DMS 273 (cell line): Measurements from ENCODE around the gene VIPR2.
"Not testable (repeated sequence)": the region's sequence is repeated elsewhere in the genome, so short reads cannot be mapped to it uniquely, and the experiment has no call there.

Experiments
- DNase-seq: peaks from one replicate; lab custom pipeline; 2025; ENCODE audit not compliant: unreplicated experiment; lab: John Stamatoyannopoulos, UW

VIPR2 gene

DNA sequence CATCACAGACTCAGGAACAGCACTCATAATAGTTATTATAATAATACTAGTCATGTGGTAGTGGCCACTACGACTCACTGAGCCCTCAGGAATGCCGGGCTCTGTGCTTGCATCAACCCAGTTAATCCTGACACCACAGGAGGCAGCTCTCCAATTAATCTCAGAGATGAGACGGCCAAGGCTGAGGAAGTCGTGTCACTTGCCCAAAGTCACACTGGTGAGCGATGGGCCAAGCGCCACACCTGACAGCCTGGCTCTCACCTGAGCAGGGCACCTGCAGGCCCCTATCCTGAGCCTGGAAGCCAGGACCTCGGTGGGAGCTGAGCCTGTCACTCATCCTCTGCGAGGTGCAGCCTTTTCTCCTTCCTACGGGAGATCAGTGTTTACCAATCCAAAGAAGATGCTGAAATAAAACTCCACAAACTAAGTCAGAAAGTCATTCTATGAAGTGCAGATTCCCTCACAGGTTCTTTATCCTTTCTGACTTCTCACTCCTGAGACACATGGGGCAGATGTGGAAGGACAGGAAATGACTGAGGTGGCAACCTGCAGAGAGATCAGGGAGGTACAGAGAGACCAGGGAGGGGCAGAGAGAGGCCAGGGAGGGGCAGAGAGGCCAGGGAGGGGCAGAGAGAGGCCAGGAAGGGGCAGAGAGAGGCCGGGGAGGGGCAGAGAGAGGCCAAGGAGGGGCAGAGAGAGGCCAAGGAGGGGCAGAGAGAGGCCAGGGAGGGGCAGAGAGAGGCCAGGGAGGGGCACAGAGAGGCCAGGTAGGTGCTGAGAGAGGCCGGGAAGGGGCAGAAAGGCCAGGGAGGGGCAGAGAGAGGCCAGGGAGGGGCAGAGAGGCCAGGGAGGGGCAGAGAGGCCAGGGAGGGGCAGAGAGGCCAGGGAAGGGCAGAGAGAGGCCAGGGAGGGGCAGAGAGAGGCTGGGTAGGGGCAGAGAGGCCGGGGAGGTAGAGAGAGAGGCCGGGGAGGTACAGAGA, 38.5 kb downstream of the VIPR2 start:
- DNase-seq = no peak

DNA sequence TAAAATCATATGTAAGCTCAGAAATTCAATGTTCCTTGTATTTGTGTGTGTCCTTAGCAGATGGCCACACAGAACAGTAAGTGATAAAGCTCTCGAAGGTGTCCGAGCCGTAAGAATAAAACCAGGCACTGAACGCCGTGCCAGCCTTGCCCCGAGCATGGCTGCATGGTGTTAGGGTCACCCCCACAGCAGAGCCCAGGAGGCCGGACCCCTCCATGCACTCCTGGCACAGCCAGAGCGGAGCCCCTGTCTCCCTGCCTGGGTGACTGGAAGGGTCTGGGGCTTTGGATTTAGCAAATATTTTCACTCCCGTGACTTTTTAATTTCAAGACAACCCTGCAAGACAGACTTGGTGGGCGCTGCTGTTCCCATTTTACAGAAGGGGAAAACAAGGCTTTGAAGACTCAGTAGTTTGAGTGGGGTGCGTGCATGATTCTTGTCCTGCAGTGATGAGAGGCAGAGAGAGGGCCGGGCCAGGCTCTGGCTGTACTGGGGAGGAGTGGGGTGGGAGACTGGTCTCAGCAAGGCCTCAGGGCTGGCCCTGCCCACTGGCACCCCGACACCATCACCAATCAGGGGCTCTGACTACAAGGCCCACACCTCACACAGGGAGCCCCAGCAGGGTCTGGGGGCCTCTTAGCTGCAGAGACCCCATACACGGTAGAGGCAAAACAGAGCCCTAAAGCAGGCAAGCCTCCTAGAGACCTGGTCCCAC, 39.4 kb downstream of the VIPR2 start:
- no peak for DNase-seq

DNA sequence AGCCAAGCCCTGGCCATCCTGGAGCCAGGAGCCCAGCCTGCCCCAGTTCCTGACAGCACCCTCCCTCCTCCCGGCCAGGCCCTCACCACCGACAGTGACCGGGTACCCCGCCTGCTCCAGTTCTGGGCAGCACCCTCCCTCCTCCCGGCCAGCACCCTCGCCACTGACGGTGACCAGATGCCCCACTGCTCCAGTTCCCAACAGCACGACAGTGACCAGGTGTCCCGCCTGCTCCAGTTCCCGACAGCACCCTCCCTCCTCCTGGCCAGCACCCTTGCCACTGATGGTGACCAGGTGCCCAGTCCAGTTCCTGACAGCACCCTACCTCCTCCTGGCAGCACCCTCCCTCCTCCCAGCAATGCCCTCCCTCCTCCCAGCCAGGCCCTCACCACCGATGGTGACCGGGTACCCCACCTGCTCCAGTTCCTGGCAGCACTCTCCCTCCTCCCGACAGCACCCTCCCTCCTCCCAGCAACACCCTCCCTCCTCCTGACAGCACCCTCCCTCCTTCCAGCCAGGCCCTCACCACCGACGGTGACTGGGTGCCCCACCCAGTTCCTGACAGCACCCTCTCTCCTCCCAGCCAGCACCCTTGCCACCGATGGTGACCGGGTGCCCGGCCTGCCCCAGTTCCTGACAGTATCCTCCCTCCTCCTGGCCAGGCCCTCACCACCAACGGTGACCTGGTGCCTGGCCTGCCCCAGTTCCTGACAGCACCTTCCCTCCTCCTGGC, 40.3 kb downstream of the VIPR2 start:
- DNase-seq = no peak

DNA sequence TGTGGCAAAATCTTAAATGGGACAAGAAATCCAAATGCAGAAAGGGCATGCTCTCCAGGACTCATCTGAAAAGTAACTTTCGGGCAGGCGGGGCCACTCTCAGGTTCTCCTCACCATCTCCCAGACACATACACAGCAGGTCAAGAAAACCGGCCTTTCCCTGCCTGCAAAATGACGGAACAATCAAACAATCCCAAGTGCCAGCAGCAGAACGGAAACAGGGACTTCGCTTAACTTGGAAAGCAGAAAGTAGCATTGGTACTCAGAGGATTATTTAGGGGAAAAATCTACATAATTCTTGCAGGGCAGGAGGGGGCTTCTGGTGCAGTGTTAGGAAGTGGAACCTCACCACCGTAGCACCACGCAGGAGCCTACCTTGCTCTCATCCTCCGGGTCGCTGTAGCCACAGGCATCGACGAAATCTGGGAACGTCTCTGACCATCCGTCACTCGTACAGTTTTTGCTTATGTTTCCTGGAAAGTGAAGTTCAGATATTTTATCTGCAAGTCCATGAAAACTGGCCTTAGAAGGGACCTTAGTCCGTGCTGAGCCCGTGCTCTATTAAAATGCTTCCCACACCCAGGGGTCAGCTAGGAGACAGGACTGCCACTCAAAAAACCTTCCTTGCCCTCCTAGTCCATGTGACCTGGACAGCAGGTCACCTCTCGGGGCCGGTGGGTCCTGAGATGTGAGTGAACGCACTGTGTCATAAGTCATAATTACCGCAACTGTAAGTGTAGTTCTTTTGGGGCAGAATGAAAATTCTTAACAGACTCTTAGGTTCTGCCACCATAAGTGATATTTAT, 41.1 kb downstream of the VIPR2 start:
- DNase-seq = no peak

DNA sequence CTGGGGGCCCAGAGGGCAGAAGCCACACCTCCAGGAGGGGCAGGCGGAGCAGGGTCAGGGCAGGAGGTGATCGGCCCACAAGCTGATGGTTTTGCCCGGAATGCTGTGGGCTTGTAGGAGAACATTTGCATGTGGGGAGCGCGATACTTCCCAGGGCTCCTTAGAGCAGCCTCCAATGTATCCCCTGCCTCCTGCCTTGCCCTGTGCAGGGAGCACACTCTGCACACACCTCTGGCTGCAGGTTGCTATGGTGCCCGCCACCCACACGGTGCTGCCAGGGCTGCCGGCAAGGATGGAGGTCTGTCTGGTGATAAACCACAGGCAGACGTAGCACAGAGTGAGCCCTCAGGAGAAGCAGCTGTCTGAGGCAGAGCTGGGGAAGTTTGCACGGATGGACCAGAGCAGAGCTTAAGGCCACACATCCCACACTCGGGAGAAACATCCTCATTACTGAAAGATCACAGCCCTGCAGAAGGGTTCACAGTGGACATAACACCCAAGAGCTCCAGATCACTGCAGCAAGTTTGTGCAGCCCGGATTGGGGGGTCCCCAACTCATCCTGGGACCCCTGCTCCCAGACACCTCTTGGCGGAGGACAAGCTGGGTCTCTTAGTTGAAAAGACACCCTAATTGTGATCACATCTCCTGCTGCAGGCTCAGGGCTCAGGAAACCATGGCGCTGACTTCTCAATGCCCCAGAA, 41.8 kb downstream of the VIPR2 start:
- no peak for DNase-seq

DNA sequence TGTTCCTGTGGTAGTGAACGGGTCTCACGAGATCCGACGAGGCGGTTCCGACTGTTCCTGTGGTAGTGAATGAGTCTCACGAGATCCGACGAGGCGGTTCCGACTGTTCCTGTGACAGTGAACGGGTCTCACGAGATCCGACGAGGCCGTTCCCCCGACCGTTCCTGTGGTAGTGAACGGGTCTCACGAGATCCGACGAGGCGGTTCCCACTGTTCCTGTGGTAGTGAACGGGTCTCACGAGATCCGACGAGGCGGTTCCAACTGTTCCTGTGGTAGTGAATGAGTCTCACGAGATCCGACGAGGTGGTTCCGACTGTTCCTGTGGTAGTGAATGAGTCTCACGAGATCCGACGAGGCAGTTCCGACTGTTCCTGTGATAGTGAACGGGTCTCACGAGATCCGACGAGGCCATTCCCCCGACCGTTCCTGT, 43.0 kb downstream of the VIPR2 start:
- DNase-seq = not testable (repeated sequence)

DNA sequence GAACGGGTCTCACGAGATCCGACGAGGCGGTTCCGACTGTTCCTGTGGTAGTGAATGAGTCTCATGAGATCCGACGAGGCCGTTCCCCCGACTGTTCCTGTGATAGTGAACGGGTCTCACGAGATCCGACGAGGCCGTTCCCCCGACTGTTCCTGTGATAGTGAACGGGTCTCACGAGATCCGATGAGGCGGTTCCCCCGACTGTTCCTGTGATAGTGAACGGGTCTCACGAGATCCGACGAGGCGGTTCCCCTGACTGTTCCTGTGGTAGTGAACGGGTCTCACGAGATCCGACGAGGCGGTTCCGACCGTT, 43.6 kb downstream of the VIPR2 start:
- DNase-seq = not testable (repeated sequence)

DNA sequence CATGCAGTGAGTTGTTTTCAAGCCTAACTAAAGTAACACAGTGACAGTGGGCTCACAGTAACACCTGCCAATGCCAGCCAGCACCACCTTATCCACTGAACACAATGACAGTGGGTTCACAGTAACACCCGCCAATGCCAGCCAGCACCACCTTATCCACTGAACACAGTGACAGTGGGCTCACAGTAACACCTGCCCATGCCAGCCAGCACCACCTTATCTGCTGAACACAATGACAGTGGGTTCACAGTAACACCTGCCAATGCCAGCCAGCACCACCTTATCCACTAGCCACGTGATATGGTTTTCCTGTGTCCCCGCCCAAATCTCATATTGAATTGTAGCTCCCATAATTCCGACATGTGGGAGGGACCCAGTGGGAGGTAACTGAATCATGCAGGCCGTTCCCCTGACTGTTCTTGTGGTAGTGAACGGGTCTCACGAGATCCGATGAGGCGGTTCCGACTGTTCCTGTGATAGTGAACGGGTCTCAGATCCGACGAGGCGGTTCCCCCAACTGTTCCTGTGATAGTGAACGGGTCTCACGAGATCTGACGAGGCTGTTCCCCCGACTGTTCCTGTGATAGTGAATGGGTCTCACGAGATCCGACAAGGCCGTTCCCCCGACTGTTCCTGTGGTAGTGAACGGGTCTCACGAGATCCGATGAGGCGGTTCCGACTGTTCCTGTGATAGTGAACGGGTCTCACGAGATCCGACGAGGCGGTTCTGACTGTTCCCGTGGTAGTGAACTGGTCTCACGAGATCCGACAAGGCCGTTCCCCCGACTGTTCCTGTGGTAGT, 44.2 kb downstream of the VIPR2 start:
- not testable (repeated sequence) for DNase-seq

DNA sequence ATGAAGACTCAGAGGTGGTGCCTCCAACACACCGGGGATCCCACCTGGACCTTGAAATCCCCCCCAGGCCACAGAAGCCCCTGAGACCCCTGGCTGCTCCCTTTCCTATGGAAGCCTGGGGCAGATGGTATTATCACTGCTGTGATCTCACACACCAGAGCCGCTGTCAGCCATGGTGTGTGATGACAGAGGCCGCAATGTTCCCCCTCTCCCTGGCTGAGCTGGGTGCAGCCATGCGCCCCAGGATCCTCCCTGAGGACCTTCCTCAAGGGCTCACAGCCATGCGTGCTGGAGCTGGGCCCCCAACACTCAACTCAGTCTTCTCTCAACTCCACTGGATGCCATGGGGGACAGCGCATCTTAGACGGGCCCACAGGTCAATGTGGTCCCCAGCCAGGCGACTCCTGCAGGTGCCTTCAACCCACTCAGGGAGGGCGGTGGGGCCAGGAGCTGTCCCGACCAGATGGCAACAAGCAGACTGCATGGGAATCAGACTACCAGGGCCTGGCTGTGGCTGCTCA, 44.9 kb downstream of the VIPR2 start:
- no peak for DNase-seq

DNA sequence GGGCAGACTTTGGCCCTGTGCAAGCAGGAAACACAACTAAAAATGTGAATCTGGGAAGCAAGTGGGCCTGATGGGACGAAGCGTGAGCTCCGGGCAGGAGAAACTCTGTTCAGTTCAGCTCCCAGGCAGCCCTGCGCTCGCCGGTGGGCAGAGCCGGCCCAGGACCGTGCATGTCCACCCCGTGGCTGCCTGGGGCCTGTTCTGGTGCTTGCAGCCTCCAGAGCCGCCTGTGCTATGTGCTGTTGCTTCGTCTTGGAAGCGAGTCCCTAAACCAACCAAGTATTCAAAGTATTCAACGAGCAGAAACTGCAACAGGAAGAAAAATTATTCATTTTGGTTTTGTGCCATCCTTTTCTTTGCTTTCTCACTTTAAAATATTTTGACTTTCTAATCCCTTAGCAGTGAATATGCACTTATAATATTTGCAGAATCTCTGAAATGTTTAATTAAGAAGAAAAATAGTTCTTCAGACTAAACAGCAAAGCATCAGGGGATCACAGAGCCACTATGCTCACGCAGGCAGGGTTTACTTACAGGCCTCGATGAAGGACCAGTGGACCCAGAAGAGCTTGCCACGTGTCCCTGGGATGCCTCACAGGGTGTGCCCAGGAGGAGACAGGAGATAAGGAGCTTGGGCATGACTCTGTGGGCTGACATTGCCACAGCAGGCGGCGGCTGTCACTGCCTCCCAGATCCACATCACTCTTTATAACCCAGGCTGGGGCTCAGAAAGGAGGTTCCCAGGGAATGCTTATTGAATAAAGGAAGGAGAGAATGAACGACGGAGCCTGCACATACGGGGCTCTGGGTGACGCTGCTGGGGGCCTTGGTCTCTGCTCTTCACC, 45.6 kb downstream of the VIPR2 start:
- no peak for DNase-seq

DNA sequence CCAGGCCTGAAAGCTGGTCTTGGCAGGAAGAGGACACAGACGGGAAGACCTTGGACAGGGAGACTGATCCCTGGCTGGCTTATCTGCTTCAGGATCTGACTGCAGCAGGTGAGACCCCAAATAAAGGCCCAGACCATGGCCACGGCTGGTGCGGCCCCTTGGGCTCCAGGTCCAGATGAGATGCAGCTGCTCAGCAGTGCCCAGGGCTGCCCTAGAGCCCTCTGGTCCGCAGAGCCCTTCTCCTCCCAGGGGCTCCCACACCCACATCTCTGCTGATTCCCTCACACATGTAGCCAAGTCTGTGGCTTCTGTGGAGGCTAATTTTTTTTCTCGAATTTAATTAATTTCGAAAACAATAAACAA, 46.3 kb downstream of the VIPR2 start:
- DNase-seq = no peak

DNA sequence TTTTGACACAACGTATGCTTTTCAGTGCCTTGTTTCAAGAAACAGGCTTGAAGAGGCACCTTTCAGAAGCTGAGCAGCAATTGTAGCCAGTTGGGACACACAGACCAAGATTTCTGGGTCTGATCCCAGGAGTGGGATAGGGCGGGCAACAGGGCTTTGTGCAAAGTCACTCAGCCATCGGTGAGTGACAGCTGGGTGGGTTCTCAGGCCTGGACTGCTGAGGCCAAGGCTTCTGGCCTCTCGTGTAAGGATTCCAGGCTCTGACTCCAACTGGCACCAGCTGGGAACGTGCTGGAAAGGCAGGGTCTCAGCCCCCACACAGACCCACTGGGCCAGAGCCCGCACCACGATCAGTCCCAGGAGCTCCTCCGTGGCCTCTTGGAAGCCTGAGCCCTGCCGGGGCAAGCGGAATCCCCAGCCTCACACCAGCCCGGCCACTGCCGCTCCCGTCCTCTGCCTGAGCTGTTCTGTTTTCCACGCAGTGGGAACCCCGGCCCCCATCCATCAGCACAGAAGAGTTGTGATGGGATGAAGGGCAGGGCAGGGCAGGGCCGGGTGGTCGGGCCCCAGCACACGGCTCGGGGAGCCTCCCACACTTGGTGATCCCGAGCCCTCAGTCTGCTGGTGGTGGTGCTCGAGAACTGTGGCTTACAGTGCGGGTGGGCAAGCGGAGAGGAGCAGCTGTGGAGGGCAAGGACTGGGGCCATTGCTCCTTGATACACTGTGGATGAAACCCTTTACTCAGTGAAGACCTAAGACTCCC, 46.8 kb downstream of the VIPR2 start:
- DNase-seq = peak; percentile 52

DNA sequence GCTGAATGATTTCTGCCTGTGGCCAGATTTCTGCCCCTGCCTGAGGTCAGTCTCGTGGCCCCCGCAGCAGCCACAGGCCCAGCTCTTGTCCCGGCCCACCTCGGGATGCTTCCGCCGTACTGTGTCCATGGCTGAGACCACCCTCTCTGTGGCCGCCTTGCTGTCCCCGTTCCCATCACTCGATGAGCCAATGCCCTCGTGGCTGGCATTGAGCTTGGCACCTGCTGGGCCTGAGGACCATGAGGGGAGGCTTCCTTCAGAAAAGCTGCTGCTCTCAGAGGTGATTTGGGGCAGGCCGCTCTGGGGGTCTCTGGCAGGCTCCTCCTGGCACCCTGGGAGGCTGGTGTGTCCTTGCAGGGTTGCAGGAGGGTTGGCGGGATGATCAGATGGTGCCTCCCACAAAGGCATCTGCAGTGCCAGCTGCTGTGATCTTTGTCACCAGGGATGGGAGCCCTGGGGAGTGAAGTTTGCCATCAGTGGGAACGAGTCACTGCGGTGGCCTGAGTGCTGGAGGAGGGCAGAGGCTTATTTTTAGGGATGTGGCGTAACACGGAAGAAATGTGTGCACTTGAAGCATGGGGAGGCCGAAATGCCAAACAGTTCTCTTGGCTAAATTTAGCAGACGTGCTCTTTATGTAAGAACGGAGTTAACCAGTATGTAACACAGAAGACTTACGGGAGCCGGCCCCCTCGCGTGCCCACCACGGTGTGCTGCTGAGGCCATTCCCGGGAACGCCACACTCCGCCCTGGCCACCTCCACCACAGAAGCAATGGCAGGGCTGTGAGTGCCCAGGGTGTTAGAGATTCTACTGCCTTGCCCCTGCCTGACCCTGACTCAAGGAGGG, 47.7 kb downstream of the VIPR2 start:
- peak; percentile 54 for DNase-seq

DNA sequence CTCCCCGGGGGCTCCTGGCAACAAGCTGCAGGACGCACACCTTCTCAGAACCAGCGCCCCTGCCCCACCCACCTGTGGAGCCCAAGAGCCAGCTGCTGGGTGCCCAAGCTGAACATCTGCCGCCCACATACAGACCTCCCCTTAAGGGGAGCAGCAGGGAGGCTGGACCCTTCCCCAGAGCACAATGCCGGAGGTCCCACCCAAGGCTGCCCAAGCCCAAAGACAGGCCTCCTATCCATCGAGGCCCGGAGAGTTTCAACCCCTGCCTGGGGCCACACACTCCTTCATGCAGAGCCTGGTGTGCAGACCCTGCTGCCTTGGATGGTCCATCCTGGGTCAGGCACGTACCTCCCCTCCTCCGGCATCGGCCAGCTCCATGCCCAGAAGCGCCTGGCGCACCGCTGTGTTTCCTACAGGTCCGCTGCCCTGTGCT, 48.7 kb downstream of the VIPR2 start:
- DNase-seq = no peak

DNA sequence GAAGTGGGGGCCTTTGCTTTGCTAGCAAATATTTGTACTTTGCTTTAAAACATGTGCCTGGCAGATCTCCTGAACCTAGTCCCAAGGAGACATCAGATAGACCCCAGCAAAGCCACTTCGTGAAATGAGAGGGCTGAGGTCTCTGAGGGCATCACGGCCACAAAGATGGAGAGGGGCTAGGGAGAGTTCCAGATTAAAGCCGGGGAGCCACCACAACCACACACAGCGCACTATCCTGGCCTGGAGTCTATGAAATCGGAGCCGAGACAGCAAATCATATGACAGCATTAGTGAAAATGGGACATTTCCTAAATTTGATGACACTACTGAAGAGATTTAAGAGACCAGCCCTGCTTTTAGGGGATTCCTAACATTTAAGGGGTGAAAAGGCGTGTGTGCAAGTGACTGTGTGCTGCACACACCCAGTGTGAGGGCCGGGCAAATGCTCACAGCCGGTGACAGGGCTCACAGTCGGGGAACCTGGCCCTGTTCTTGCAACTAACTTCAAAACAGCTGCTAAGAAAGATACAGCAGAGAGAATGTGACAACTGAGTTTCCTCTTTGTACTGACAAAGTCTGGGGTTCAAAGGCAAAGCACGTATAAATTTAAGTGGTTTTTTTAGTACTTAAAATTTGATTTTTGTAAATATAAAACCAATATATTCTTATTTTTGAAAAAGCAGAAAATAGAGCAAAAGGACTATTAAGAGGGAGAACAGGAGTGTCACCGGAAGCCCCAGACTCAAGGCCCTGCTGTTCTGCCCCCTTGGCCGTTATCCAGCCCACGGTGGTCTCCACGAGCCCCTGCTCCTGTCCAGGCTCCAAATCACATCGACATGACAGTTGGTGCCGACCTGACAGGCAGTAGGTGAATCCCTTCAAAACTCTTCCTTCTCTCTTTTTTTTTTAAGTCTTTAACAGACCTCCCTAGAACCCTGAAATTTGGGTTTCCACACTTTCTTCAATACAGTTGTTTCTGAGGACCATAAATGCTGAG, 49.5 kb downstream of the VIPR2 start:
- no peak for DNase-seq
